Neural cell (in vitro differentiated cells): Measurements from ENCODE around the gene CADM3. TPM values are rescaled to one million over a fixed set of nuclear protein-coding genes. Genes with fewer than 3 reads are reported as not detected.

Experiments
- H2AFZ ChIP-seq: fragments of 200-600, 300-800 bp; sonication (generic), shearing (Covaris generic); 2 replicates; pipeline ENCODE4 v1.6.0; 2014; ENCODE audit warnings: low read depth, mild to moderate bottlenecking, antibody characterized with exemption, low read length, moderate library complexity
- H3F3A ChIP-seq: fragments of 200-600 bp; shearing (Covaris generic); 2 replicates; pipeline ENCODE4 v1.6.1; 2016; ENCODE audit warnings: mild to moderate bottlenecking, moderate library complexity, mixed read lengths, antibody characterized with exemption, low read length; ENCODE audit not compliant: insufficient read depth, poor library complexity, severe bottlenecking
- H3K27ac ChIP-seq: fragments of 200-600, 300-800 bp; sonication (generic), shearing (Covaris generic); 2 replicates; pipeline ENCODE4 v1.5.1; 2014; ENCODE audit warnings: mild to moderate bottlenecking, low read length, moderate library complexity
- H3K27me3 ChIP-seq: fragments of 300-800, 200-600 bp; sonication (generic), shearing (Covaris generic); 2 replicates; pipeline ENCODE4 v1.6.0; 2014; ENCODE audit warnings: mild to moderate bottlenecking, low read depth, low read length, moderate library complexity; ENCODE audit not compliant: insufficient read depth
- H3K36me3 ChIP-seq: fragments of 300-800, 200-600 bp; sonication (generic), shearing (Covaris generic); 2 replicates; pipeline ENCODE4 v1.5.1; 2014; ENCODE audit warnings: mild to moderate bottlenecking, antibody characterized with exemption, low read length, moderate library complexity; ENCODE audit not compliant: insufficient read depth
- H3K4me2 ChIP-seq: fragments of 300-800, 200-600 bp; sonication (generic), shearing (Covaris generic); 2 replicates; pipeline ENCODE4 v1.6.0; 2014; ENCODE audit warnings: mild to moderate bottlenecking, low read length
- H3K4me3 ChIP-seq: fragments of 300-800, 200-600 bp; sonication (generic), shearing (Covaris generic); 2 replicates; pipeline ENCODE4 v1.5.1; 2014; ENCODE audit warnings: mild to moderate bottlenecking, low read length, moderate library complexity
- H3K79me2 ChIP-seq: fragments of 200-600 bp; shearing (Covaris generic); replicated peaks from 2 replicates; pipeline ENCODE4 v1.6.0; 2014; ENCODE audit warnings: mild to moderate bottlenecking, low read length, moderate library complexity; ENCODE audit not compliant: insufficient read depth
- H3K9ac ChIP-seq: fragments of 300-800, 200-600 bp; sonication (generic), shearing (Covaris generic); 2 replicates; pipeline ENCODE4 v1.6.1; 2016; ENCODE audit warnings: mild to moderate bottlenecking, low read length, mixed read lengths
- H3K9me2 ChIP-seq: fragments of 200-600 bp; shearing (Covaris generic); 2 replicates; pipeline ENCODE4 v1.6.1; 2016; ENCODE audit warnings: mild to moderate bottlenecking, low read length, mixed read lengths; ENCODE audit not compliant: insufficient read depth
- H3K9me3 ChIP-seq: fragments of 200-600, 300-800 bp; sonication (generic), shearing (Covaris generic); 2 replicates; pipeline ENCODE4 v1.6.1; 2016; ENCODE audit warnings: mild to moderate bottlenecking, mixed run types, low read length, moderate library complexity, mixed read lengths
- H4K20me1 ChIP-seq: fragments of 200-600 bp; shearing (Covaris generic); 2 replicates; pipeline ENCODE4 v1.6.1; 2016; ENCODE audit warnings: mild to moderate bottlenecking, mixed run types; ENCODE audit not compliant: insufficient read depth
- CTCF ChIP-seq: fragments of 450-650 bp; IDR thresholded peaks from 2 replicates; pipeline ENCODE4 v1.5.1; 2014; ENCODE audit warnings: antibody characterized with exemption, mild to moderate bottlenecking, moderate library complexity; ENCODE audit not compliant: poor library complexity, severe bottlenecking
- EP300 ChIP-seq: fragments of 450-650 bp; conservative IDR thresholded peaks from 2 replicates; pipeline ENCODE4 v1.6.1; 2014; ENCODE audit warnings: antibody characterized with exemption, mild to moderate bottlenecking, moderate library complexity; ENCODE audit not compliant: poor library complexity, severe bottlenecking
- EZH2 ChIP-seq: fragments of 200-600, 300-800 bp; shearing (Covaris generic), sonication (generic); IDR thresholded peaks from 2 replicates; pipeline ENCODE4 v1.6.1; 2014; ENCODE audit warnings: antibody characterized with exemption, low read length, borderline replicate concordance, mild to moderate bottlenecking; ENCODE audit not compliant: insufficient read depth, poor library complexity, severe bottlenecking
- MXI1 ChIP-seq: fragments of 450-650 bp; conservative IDR thresholded peaks from 2 replicates; pipeline ENCODE4 v1.6.1; 2014; ENCODE audit warnings: antibody characterized with exemption, mild to moderate bottlenecking; ENCODE audit not compliant: poor library complexity, severe bottlenecking
- POLR2AphosphoS5 ChIP-seq: IDR thresholded peaks from 2 replicates; pipeline ENCODE4 v1.6.1; 2012
- RAD21 ChIP-seq: fragments of 450-650 bp; conservative IDR thresholded peaks from 2 replicates; pipeline ENCODE4 v1.6.1; 2014; ENCODE audit warnings: antibody characterized with exemption, mild to moderate bottlenecking, moderate library complexity
- REST ChIP-seq: IDR thresholded peaks from 2 replicates; pipeline ENCODE4 v1.6.1; 2012; ENCODE audit warnings: borderline replicate concordance
- SMC3 ChIP-seq: fragments of 450-650 bp; conservative IDR thresholded peaks from 2 replicates; pipeline ENCODE4 v1.6.1; 2014; ENCODE audit warnings: antibody characterized with exemption, mild to moderate bottlenecking, moderate library complexity; ENCODE audit not compliant: poor library complexity
- TAF1 ChIP-seq: IDR thresholded peaks from 2 replicates; pipeline ENCODE4 v1.6.1; 2012; ENCODE audit warnings: low read depth
- polyA plus RNA-seq: library from polyadenylated mRNA; depleted of rRNA; stranded (reverse); fragments of >200 nt; gene quantifications from 2 replicates; pipeline ENCODE4 v1.2.3, GENCODE V29; 2014

CADM3 gene
- polyA plus RNA-seq, 1 donor from 2014 or later: 81.7 TPM

GRCh38 chr1:159172614-159173291 lies 1.3 kb downstream of the CADM3 start:
- TF ChIP-seq CTCF (no peak), SMC3 (no peak), EZH2 (no peak), TAF1 (no peak), EP300 (no peak), REST (no peak), POLR2AphosphoS5 (no peak), MXI1 (no peak), RAD21 (no peak)
- H2AFZ ChIP-seq: peak overlapping the region; percentile 69
- H3F3A ChIP-seq: no peaks in the 10 kb centered on the region
- H3K9me2 ChIP-seq: no peaks in the 10 kb centered on the region
- H3K27me3 ChIP-seq: no peaks in the 10 kb centered on the region
- peak overlapping the region; percentile 79 for H3K4me2 ChIP-seq
- no peaks in the 10 kb centered on the region for H4K20me1 ChIP-seq
- peak overlapping the region; percentile 92 for H3K9ac ChIP-seq
- H3K79me2 ChIP-seq: peaks cover 20% of the 10 kb centered on the region
- no peaks in the 10 kb centered on the region for H3K9me3 ChIP-seq
- peak overlapping the region; percentile 93 for H3K4me3 ChIP-seq
- H3K36me3 ChIP-seq: peaks cover 7% of the 10 kb centered on the region
- H3K27ac ChIP-seq: peak overlapping the region; percentile 83

- H2AFZ ChIP-seq: no peak overlapping the region
- TF ChIP-seq RAD21 (no peak), MXI1 (no peak), CTCF (no peak), TAF1 (no peak), REST (no peak), POLR2AphosphoS5 (no peak)
- no peak overlapping the region for H3K27ac ChIP-seq
- no peaks in the 10 kb centered on the region for H3K9me3 ChIP-seq
- no peaks in the 10 kb centered on the region for H3K27me3 ChIP-seq
- no peaks in the 10 kb centered on the region for H3K9me2 ChIP-seq
- peak overlapping the region; percentile 92 for H3K9ac ChIP-seq
- peak overlapping the region; percentile 79 for H3K4me2 ChIP-seq
- H4K20me1 ChIP-seq: no peaks in the 10 kb centered on the region
- H3K36me3 ChIP-seq: peaks cover 7% of the 10 kb centered on the region
- no peaks in the 10 kb centered on the region for H3F3A ChIP-seq
- H3K79me2 ChIP-seq: peaks cover 25% of the 10 kb centered on the region
- H3K4me3 ChIP-seq: peak overlapping the region; percentile 93
Observed at GRCh38 chr1:159173320-159173719, 1.9 kb downstream of the CADM3 start.
